KMS-11 (cell line): Measurements from ENCODE around the gene CAPN9.

Source experiments
- H2AFZ ChIP-seq: fragments of 200-600 bp; sonication (generic); 2 replicates; pipeline ENCODE4 v1.6.1; 2016; ENCODE audit warnings: antibody characterized with exemption, mixed run types, low read depth
- H3K27ac ChIP-seq: fragments of 200-600 bp; sonication (generic); 2 replicates; pipeline ENCODE4 v1.6.1; 2016; ENCODE audit warnings: mild to moderate bottlenecking, mixed run types
- H3K27me3 ChIP-seq: fragments of 200-600 bp; sonication (generic); 2 replicates; pipeline ENCODE4 v1.6.1; 2017; ENCODE audit warnings: mild to moderate bottlenecking, low read depth, mixed run types, moderate library complexity; ENCODE audit not compliant: insufficient read depth
- H3K36me3 ChIP-seq: fragments of 200-600 bp; sonication (generic); 2 replicates; pipeline ENCODE4 v1.6.1; 2017; ENCODE audit warnings: mild to moderate bottlenecking, mixed run types; ENCODE audit not compliant: insufficient read depth
- H3K4me1 ChIP-seq: fragments of 200-600 bp; sonication (generic); 2 replicates; pipeline ENCODE4 v1.6.1; 2016; ENCODE audit warnings: mild to moderate bottlenecking, low read depth, mixed run types; ENCODE audit not compliant: poor library complexity, severe bottlenecking
- H3K4me2 ChIP-seq: fragments of 200-600 bp; sonication (generic); 2 replicates; pipeline ENCODE4 v1.7.0; 2016; ENCODE audit warnings: mild to moderate bottlenecking, mixed run types
- H3K4me3 ChIP-seq: fragments of 200-600 bp; sonication (generic); IDR thresholded peaks from 2 replicates; pipeline ENCODE4 v1.6.1; 2017; ENCODE audit warnings: low read depth, low read length, mixed read lengths; ENCODE audit not compliant: insufficient read depth
- H3K79me2 ChIP-seq: fragments of 200-600 bp; sonication (generic); 2 replicates; pipeline ENCODE4 v1.6.1; 2016; ENCODE audit warnings: low read depth, mixed run types; ENCODE audit not compliant: insufficient read depth
- H3K9ac ChIP-seq: fragments of 200-600 bp; sonication (generic); 2 replicates; pipeline ENCODE4 v1.6.1; 2016; ENCODE audit warnings: mild to moderate bottlenecking, mixed run types
- H4K20me1 ChIP-seq: fragments of 200-600 bp; sonication (generic); 2 replicates; pipeline ENCODE4 v1.6.1; 2016; ENCODE audit warnings: mild to moderate bottlenecking, mixed run types; ENCODE audit not compliant: insufficient read depth
- CTCF ChIP-seq: fragments of 200-600 bp; sonication (generic); conservative IDR thresholded peaks from 2 replicates; pipeline ENCODE4 v1.6.1; 2017; ENCODE audit warnings: low read depth, mild to moderate bottlenecking, antibody characterized with exemption, low read length, moderate library complexity, mixed read lengths

The CAPN9 gene

GRCh38 chr1:230809256-230809990 is 62.2 kb downstream of the CAPN9 start:
- Histone ChIP-seq H3K4me2 (no peak overlapping the region), H3K36me3 (no peaks in the 10 kb centered on the region), H3K4me1 (no peaks in the 10 kb centered on the region), H3K27ac (no peak overlapping the region), H3K9ac (no peak overlapping the region), H3K79me2 (no peaks in the 10 kb centered on the region), H3K27me3 (no peaks in the 10 kb centered on the region), H2AFZ (no peak overlapping the region), H3K4me3 (no peak overlapping the region), H4K20me1 (no peaks in the 10 kb centered on the region)
- no peak for TF ChIP-seq CTCF

DNA sequence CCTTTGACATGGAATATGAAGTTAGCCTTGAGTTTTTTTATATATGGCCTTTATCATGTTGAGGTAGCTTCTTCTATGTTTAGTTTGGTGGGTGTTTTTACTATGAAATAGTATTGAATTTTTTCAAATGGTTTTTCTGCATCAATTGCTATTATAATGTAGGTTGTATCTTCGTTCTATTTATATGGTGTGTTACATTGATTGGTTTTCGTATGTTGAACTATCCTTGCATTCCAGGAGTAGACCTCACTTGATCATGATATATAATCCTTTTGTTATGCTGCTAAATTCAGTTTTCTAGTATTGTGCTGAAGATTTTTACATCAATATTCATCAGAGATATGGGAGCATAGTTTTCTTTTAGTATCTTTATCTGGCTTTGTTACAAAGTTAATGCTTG is 65.4 kb downstream of the CAPN9 start:
- H3K36me3 ChIP-seq: no peaks in the 10 kb centered on the region
- no peaks in the 10 kb centered on the region for H3K27me3 ChIP-seq
- no peak overlapping the region for H3K27ac ChIP-seq
- H3K79me2 ChIP-seq: no peaks in the 10 kb centered on the region
- H3K4me3 ChIP-seq: no peak overlapping the region
- H3K9ac ChIP-seq: no peak overlapping the region
- no peak for TF ChIP-seq CTCF
- H3K4me1 ChIP-seq: no peaks in the 10 kb centered on the region
- no peaks in the 10 kb centered on the region for H4K20me1 ChIP-seq
- no peak overlapping the region for H3K4me2 ChIP-seq
- no peak overlapping the region for H2AFZ ChIP-seq

DNA sequence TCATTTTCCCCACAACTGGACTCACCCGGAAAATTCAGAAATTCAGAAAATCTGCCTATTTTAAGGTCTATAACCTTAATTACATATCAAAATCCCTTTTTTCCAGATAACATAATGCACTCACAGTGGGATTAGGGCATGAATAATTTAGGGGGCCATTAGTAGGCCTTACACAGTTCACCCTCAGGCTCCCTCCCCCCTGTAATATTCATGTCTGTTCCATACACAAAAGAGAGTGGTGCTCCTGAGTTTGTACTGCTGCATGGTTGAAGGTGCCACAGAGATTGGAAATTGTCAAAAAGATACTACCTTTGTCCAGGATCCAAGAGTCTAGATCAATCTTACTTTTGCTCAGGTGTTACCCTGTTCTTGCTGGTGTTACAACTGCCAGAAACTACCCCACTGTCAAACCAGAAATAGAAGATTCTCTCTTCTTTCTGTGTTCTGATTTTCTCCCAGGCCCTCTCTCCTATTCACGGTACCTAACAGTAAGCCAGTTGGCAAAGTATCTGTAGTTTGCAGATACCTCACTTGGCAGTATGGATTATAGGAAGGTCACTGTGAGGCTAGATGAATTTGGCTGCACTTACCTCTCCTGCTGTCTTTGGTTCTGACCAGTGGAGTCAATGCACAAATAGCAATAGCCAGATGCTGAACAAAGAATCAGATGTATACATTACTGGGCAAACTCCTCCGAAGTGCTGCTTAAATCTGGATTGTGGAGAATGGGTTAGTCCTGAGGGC is 67.9 kb downstream of the CAPN9 start:
- no peaks in the 10 kb centered on the region for H4K20me1 ChIP-seq
- H3K36me3 ChIP-seq: no peaks in the 10 kb centered on the region
- H3K4me2 ChIP-seq: no peak overlapping the region
- no peak overlapping the region for H3K27ac ChIP-seq
- H3K4me3 ChIP-seq: no peak overlapping the region
- no peak overlapping the region for H3K9ac ChIP-seq
- H3K79me2 ChIP-seq: no peaks in the 10 kb centered on the region
- no peak for TF ChIP-seq CTCF
- H3K4me1 ChIP-seq: no peaks in the 10 kb centered on the region
- H3K27me3 ChIP-seq: no peaks in the 10 kb centered on the region
- H2AFZ ChIP-seq: no peak overlapping the region

DNA sequence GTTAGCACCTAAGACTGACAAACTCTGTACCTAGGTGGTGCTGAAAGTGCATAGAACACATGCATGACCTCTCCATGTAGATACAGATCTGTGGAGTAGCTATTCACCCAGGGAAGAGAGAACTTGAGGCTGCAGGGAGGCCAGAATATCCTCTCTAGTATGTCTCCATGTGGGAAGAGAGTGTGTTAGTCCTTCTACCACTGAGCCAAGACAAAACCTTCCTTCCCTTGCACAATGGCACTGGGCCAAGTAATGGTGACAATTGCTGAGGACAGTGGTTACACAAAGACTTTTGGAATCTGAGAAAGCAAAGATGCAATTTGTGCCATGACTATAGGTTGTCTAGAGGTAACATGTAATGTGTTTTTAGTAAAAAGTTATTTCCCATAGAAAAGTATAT is 68.8 kb downstream of the CAPN9 start:
- H3K4me1 ChIP-seq: no peaks in the 10 kb centered on the region
- H3K4me2 ChIP-seq: no peak overlapping the region
- no peaks in the 10 kb centered on the region for H3K27me3 ChIP-seq
- H3K36me3 ChIP-seq: no peaks in the 10 kb centered on the region
- H3K4me3 ChIP-seq: no peak overlapping the region
- H3K27ac ChIP-seq: no peak overlapping the region
- TF ChIP-seq CTCF: no peak
- H3K79me2 ChIP-seq: no peaks in the 10 kb centered on the region
- no peak overlapping the region for H3K9ac ChIP-seq
- no peak overlapping the region for H2AFZ ChIP-seq
- H4K20me1 ChIP-seq: no peaks in the 10 kb centered on the region
